HG03342 (cell line): ENCODE results near the gene RPS6KC1.
"Not testable (repeated sequence)": the region's sequence is repeated elsewhere in the genome, so short reads cannot be mapped to it uniquely, and the experiment has no call there.

ENCODE experiments used
- ATAC-seq: cut with Tn5 transposase; IDR thresholded peaks from one replicate; pipeline ENCODE4 v1.9.1; 2021; ENCODE audit warnings: mild to moderate bottlenecking, moderate library complexity; ENCODE audit not compliant: unreplicated experiment

The RPS6KC1 gene

DNA sequence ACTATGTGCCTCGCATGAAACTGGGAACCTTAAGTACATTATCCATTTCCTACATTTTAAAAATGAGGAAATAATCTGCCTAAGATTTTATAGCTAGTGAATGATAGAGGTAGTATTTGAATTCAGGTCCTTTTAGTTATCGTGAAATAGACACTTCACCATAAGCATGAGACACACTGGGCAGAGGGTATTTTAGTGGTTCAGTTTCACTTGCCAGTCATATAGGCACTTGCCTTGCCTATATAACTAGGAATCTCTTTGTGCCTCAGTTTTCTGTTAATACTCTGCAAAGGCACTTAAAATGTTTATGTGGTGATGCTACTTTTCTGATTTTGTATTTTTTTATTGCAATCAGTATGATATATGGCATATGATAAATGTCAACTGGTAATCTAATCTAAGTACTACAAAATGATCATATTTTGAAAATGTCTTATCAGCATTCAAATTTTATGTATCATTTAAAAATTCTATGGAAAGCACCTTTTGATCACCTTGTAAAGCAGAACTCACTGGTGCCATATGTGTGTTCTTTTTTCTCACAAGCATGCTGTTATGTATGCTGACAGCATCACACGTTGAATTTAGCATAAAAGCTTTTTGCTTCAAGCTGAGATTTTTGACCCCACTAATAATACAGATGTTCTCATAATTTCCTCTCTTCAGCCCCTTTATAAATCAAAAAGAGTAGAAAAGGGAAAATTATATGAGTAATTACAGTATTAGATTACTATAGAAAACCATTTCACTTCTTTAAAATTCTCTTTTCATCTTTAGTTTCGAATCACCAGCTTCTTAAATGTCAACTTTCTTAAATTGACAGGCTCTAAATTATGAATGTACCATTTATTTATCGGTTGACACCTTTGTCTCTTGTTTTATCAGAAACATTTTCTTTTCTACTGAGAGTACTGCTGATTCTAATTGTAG lies 52.6 kb downstream of the RPS6KC1 start:
- ATAC-seq: peak; percentile 50

DNA sequence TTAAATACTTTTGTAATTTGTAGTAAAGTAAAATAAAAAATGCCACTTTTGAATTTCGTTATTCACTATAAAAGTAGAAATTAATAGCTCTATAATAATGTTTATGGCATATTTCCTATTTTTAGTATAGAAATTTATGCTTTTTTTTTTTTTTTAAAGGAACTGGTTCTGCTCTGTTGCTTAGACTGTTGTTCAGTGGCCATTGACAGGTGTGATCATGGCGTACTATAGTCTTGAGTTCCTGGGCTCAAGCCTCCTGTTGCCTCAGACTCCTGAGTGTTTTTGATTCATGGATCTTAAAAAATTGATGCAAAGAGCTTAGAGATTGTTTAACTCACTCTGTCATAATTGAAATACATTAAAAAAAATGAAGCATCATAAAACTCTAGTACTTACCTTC lies 53.6 kb downstream of the RPS6KC1 start:
- no peak for ATAC-seq

DNA sequence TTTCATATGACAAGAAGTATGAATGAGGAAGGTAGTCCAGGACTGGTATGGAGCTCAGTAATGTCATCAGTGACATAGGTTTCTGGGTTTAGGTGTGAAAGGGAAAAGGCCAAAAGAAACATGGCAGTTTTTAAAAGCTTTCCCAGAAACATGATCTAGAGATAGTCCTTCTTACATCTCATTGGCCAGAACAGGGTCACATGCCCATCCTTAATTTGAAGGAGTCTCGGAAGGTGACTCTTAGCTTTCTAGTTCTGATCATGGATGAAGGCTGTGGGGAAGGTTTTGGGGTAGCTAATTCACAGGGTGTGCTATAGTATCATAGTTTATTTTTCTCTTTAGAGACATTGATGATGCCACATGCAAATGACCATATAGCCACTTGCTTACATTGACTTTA lies 55.3 kb downstream of the RPS6KC1 start:
- no peak for ATAC-seq

DNA sequence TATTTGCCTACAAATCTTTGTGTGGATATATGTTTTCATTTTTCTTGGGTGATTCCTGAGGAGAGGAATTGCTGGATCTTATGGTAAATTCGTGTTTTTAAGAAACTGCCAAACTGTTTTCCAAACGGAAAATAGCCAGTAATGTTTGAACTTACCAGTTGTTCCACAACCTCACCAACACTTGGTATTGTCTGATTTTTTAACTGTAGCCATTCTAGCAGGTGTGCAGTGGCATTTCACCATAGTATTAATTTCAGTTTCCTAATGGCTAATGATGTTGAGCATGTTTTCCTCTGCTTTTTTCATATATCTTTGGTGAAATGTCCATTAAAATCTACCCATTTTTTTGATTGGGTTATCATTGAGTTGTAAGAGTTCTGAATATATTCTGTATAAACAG lies 56.6 kb downstream of the RPS6KC1 start:
- no peak for ATAC-seq

- peak; percentile 67 for ATAC-seq
Observed at GRCh38 chr1:213110349-213111300, 59.6 kb downstream of the RPS6KC1 start.

GRCh38 chr1:213111502-213111901 lies 60.5 kb downstream of the RPS6KC1 start:
- no peak for ATAC-seq

GRCh38 chr1:213112723-213113122 lies 61.7 kb downstream of the RPS6KC1 start:
- not testable (repeated sequence) for ATAC-seq

DNA sequence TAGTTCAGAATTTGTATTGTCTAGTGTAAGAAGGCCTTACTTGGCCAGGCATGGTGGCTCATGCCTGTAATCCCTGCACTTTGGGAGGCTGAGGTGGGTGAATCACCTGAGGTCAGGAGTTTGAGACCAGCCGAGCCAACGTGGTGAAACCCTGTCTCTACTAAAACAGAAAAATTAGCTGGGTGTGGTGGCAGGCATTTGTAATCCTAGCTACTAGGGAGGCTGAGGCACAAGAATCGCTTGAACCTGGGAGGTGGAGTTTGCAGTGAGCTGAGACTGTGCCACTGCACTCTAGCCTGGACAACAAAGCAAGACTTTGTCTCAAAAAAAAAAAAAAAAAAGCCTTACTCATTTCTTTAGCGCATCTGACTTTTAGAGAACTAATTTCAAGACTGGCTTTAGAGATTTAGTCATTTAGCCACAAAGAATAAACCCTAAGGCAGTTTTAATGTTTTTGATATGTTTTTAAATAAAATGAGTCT lies 66.7 kb downstream of the RPS6KC1 start:
- not testable (repeated sequence) for ATAC-seq

DNA sequence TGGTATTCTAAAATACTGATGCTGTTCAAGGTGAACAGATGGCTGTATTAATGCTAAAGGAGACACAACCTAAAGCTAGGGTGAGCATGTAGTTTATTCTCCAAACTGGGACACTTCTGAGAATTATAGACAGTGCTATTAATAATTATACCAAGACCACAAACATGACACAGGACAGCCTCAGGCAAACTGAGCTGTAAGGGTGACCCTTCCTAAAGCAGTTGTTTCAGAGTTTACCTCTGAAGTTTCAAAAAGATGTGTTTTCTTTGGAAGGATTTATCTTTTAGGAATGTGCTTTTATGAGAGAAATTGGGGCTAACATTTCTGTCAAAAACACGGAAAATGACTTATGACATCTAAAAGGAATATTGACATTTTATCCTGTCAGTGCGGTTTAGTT lies 68.8 kb downstream of the RPS6KC1 start:
- ATAC-seq: no peak

DNA sequence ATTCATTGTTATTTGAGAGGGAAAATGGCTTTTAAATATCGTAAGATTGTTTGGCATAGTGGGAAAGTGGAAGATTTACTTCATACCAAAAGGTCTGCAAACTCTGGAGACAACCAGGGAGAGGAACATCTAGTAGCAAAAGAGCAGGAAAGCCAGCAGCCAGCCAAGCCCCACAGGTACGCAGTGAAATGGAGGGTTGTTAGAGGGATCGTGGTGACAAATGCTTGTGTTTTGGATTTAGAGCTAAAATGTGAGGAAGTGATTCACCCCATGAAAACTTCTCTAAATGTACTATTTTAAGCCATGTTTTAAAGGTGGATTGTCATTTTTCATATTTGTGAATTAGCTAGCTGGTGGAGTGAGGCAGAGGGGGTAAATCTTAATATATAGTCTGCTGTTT lies 69.3 kb downstream of the RPS6KC1 start:
- no peak for ATAC-seq

DNA sequence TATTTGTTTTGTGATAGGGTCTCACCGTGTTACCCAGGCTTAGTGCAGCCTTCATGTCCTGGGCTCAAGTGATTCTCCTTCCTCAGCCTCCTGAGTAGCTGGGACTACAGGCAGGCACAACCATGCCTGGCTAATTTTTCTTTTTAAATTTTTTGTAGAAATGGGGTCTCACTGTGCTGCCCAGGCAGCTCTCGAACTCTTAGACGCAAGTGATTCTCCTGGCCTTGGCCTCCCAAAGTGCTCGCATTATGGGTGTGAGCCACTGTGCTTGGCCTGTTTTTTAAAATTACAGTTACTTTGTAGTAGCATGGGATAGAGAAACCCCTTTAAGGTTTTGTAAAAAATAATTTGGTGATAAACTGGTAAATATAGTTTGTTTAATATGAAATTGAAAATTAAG lies 69.9 kb downstream of the RPS6KC1 start:
- ATAC-seq: no peak

GRCh38 chr1:213122514-213122929 lies 71.5 kb downstream of the RPS6KC1 start:
- ATAC-seq: no peak

DNA sequence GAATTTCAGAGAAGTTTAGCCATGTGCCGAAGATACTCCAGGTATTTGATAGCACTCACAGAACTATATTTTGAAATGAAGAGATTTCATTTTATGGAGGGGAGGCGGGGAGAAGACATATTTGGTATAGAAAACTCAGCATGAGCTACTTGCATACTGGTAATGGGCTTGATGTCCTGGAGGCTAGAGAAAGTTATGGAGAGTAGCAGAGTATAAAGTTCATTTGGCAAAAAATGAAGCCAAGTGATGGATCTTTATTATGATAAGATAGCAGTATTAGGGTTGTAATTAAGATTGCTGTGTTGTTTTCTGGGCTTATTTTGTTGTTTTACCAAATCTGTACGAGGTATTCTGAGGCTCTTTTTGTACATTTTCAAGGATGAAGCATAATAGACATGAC lies 72.0 kb downstream of the RPS6KC1 start:
- no peak for ATAC-seq

- ATAC-seq: no peak
Observed at GRCh38 chr1:213123536-213123935, 72.5 kb downstream of the RPS6KC1 start.

DNA sequence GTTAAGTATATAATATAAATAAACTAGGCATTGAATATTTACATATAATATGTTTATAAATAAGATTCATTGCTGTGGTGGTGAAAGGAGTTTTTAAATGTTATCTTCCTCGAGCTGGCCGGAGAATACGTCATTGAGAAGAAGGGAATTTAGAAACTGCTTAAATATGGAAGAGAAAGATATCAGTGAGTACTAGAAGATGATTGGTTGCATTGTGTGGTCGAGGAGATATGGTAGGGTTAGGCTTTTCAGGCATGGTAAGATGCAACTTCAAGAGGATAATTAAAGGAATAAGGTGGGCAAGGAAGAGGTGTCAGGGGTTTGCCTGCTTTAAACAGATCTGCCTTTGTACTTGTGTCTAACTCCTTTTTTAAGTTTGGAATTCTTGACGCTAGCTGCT lies 73.5 kb downstream of the RPS6KC1 start:
- ATAC-seq: no peak

- no peak for ATAC-seq
Observed at GRCh38 chr1:213125643-213126042, 74.6 kb downstream of the RPS6KC1 start.

GRCh38 chr1:213127074-213127473 lies 76.0 kb downstream of the RPS6KC1 start:
- ATAC-seq: no peak

GRCh38 chr1:213131851-213132655 lies 81.0 kb downstream of the RPS6KC1 start:
- ATAC-seq: no peak

DNA sequence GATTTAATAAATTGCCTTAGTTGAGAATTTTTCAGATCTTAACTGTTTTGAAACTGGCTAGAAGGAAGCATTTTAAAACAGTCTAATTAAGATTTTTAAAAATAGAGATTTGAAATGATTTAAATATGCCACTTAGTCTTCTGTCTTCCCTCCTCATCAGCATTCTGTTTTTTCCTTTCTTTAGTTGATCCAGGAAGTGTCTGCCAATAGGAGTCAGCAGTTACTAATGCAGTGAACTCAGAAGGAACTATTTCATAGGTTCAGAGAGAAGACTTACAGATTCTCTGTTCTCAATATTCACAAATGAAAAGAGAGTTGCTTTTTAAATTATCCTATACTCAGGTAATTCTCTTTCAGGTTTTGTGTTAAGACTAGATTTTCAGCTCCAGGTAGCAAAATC lies 84.5 kb downstream of the RPS6KC1 start:
- no peak for ATAC-seq

DNA sequence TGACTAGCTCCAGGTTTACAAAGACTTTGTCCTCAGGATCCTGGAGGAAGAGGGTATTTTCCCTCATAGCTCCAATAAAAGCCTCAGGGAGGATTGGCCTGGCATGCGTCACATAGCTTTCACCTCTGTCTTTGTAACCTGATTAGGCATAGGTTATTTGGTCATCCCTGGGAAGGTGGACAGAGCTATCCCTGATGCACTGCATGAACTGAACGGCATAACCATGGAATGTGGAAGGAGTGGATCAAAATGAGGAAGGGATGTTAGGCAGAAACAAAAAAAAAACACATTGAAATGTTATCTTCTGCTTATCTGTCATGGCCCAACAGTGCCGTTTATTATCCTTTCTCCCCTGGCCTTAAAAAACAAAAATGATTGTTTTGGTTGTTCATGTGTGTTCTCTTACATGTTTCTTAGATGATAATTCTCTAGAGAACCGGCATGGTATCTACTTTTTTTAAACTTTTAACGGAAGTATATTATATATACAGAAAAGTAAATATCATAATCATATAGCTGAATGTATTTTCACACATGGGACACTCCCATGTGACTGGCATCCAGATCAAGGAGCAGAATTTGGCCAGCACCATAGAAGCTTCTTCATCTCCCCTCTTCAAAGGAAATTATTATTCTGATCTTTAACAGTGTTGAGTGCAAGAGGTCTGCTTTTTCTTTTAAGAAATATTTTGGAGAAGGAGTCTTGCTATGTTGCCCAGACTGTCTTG lies 85.3 kb downstream of the RPS6KC1 start:
- no peak for ATAC-seq
